ENCODE results near the gene PTPN1.
"Not testable (repeated sequence)": the region's sequence is repeated elsewhere in the genome, so short reads cannot be mapped to it uniquely, and the experiment has no call there.

PTPN1 gene

DNA sequence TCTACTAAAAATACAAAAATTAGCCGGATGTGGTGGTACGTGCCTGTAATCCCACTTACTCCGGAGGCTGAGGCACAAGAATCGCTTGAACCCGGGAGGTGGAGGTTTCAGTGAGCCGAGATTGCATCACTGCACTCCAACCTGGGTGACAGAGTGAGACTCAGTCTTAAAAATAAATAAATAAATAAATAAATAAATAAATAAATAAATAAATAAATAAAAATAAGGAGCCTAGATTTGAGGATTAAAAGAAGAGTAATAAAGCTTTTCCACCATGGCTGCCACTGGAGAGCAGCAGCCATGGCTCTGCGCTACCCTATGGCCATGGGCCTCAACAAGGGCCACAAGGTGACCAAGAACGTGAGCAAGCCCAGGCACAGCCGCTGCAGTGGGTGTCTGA lies 110.3 kb downstream of the PTPN1 start:
- DNase-seq, result not testable (repeated sequence)

DNA sequence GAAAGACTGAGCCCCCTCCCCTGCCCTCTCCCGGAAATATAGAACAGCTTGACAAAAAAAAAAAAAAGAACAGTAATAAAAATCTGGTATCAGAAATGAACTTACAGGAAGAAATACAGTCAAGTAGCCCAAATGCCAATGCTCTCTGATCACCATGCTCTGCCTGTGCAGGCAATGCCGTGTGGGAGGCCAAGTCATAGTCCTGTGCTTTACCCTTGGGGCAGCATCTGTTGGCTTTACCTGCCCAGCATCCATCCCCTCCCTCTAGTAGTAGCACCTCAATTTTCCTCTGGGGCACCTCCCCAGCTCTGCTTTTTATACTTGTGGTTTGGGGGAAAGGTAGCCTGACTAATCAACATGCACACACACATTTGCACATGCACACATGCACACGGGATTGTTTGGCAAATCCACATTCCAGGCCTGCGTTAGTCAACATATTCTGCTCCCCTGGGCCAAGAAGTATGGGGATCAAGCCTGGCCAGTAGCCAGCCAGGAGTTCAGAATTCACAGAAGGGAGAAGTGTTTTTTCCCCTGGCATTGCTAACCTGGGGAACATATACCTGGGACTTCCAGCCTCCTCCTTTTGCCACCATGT lies 111.0 kb downstream of the PTPN1 start:
- no peak for DNase-seq

DNA sequence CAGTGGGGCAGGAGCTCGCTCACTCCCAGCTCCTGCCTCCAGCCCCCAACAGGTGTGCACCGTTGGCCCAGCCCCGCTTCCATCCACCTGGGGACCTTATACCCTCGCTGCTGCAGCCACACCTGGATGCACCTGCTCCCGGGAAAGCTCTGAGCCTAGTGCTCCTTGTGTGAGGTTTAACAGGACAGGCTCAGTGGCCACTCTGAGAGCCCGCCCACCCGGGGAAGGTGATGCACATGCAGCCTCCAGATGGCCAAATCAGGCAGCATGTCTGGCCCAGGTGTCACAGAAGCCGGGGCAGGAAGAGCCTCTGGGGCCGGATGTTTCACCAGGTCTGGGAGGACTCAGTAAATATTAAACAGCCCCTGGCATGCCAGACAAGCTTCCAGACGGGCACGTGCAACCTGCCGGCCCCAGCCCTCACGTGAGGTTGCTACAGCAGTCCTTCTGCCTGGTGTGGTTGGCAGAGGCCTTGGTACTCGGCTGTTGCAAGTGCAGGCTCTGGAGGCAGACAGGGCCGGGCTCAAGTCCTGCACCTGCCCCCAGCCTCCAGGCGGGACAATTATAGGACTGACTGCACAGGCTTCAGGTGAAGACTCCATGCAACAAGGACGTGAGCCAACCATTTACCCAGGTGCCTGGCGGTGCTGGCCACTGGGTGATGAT lies 114.3 kb downstream of the PTPN1 start:
- no peak for DNase-seq

DNA sequence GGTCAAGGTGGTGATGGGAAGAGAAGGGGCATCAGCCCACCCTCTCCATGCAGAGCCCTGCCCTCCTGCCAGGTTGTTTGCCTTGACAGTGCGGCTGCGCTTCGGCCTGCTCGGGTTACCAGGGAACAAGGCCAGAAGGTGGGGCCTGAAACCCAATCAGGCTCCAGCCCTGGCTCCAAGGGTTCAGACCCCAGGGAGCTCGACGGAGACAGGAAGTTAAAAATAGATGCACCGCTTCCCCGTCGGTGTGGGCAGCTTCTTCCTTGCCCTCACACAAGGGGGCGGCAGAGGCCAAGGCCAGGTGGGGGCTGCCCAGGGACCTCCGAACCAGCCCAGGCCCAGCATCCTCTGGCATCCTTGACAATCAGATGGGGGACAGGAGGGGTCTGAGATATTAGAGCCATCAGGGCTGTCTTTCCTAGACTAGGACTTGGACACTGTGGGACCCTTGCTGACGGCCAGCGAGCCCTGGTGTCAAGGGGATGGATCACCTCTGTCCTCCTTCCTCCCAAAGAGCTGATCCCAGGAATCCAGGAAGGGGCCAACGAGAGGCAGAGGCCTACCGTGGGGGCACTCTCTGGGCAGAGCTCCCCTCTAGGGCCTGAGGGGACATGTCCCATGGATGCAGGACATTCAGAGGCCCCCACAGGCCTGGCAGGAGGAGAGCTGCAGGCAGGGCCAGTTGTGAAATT lies 115.9 kb downstream of the PTPN1 start:
- no peak for DNase-seq

DNA sequence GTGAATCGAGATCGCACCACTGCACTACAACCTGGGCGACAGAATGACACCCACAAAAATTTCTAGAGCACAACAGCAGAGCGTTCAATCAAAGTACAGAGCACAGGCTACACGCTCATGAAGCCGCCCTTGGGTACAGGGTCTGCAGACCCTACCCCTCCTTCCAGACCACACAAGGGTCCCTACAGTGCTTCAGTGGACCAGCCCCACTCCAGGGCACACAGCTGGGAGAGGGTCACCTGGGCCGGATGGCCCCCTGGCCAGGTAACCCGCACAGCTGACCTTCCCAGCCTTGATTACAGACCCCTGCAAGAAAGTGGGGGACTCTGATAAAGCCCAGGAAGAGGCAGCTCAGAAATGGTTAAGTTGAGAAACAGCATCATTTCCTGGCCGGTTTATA lies 117.6 kb downstream of the PTPN1 start:
- DNase-seq, result no peak

DNA sequence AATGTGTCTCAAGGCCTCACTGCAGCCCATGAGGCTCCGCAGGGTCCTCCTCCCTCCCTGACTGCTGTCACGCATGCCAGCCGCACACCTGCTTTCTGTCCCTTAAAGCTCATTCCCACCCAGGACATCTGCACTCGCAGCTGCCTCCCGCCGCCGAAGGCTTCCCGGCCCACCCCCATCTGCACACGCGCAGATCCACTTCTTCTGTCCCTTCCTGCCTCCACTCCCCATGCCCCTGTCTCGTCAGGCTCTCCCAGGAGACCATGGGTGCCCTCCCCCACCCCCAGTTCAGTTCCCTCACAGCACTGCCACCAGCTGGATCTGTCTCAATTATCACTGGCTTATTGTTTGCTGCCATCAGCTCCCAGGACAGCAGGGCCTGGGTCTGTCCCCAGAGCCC lies 118.1 kb downstream of the PTPN1 start:
- DNase-seq, result no peak

DNA sequence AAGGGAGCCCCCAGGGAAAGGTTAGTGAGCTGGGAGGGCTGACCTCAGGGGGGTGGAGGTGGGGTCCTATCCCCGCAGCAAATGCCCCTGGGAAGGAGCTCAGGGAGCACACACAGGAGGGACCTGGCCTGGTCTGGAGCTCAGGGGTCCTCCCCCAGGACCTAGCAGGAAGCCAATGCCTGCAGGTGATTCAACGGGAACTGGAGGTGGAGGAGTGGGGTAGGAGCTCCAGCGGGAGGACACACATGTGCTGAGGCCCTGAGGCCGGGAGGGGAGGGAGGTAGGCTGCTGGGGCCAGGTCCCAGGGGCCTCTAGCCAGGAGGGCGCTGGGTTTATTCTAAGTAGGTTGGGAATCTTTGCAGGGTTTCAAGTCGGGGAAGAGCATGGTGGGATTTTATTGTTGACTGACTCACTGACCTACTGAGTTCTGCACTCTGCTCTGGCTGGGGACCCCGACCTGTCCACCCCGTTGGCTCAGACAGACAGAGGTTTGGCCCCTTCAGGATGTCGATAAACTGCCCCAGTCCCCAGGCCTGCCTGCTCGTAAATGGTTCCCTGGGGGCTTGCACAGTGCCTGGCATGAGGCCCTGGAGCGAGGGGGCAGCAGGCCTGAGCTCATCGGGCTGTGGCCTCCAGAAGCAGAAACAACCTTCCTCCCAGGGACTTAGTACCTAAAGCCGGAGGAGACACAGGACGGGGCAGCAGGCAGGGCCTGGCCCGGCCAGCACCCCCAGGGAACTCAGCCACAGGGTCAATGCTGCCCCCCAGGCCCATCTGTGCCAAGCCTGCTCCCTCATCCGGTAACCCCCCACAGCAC lies 118.9 kb downstream of the PTPN1 start:
- no peak for DNase-seq

DNA sequence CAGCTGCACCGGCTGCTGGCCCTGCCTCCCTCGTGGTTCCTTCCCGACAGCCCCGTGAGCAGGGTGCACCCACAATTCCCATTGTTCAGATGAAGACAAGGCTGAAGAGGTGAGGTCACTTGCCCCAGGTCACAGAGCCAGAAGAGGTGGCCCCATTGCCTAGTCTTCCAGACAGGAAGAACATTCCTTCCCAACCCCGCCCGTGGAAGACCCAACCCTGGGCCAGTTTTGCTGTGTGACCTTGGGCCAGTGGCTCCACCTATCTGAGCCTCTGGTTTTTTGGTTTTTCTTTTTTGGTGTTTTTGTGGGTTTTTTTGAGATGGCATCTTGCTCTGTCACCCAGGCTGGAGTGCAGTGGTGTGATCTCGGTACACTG lies 119.5 kb downstream of the PTPN1 start:
- no peak for DNase-seq

DNA sequence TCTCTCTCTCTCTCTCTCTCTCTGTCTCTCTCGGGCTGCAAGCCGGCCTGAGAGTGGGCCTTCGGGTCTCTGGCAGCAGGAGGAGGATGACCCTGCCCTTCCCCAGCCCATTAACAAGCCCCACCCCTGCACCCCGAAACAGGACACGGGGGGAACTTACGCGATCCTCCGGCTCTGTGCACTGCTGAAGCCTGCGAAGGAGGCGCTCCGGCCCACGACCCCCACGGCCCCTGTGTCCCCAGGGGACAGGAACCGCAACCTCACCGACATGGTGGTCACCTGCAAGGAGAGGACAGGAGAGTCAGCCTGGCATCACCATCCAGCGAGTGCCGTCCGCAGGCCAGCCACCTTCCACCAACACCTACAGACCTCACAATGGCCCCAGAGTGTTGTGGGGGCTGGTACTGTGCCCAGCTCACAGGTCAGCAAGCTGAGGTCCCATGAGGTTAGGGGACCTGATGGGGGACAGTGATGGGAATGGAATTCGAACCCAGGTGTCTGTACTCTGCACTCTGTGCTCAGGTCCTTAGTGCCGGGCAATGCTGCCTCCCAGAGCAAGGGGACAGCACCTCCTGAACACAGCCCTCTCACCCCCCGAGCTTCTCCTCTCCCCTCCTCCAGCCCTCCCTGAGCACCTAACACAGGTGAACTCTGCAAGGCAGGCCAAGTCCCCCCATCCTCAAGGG lies 120.5 kb downstream of the PTPN1 start:
- DNase-seq, result no peak

DNA sequence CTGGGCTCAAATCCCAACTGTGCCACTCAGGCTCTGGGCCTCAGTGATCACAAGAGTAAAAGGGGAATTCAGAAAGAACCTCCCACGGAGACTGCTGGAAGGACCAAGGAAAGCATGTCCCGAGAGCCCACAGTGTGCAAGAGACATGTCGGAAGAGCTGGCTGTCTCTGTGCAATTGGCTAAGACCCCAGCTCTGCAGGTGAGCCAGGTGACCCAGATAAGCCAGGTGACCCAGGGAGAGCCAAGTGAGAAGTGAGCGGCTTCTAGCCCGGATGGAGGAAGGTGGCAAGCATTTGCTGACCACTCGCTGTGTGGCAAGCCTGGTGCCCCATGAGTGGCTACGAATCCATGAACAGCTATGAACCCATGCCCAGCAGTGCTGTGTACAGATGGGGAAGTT lies 122.1 kb downstream of the PTPN1 start:
- DNase-seq, result no peak

DNA sequence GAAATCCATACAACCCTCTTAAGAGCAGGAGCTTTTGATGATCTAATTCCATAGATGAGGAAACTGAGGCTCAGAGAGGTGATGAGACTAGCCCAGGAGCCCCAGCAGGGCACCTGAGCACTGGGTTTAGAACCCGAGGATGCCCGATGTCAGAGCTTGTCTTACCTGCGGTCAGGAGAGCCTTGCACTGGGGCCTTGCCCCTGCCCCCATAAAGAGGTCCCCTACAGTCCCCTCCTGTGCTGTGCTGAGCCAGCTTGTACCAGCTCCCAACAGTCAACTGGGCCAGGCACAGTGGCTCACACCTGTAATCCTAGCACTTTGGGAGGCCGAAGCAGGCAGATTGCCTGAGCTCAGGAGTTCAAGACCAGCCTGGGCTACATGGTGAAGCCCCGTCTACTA lies 122.5 kb downstream of the PTPN1 start:
- no peak for DNase-seq

DNA sequence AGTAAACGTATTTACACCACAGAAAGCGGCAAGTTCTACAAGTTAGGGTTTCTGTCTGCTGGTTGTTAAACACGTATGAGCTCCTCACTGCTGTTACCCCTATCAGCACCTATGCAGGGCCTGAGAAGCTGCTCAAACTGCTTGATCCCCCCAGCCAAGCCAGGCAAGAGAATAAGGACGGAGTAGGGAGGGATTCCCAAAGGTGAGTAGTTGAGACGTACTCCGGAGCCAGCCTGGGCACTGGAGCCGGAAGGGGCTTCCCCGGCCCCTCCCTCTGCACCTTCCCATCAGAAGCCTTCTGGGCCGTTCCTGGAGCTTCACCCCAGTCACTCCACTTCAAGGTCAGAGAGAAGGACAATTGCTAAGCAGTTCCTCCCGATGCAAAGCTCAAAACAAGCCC lies 123.2 kb downstream of the PTPN1 start:
- DNase-seq, result no peak

DNA sequence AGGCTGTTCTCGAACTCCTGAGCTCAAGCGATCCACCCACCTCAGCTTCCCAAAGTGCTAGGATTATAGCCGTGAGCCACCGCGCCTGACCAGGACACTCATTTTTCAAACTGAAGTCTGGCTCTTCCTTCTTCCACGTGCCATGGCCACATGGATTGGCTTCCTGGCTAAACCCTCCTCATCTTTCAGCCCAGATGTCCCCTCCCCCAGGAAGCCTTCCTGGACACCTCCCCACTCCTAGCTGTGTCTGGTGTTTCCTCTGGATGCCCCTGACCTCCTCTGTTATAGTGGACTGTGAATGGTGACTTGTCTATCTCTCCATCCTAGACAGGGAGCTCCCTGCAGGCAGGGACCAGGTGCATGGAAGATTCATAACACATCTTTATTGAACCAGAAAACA lies 124.0 kb downstream of the PTPN1 start:
- DNase-seq, result no peak
